Spinal cord (tissue), 10 donors: ENCODE measurements around the gene TAOK3. TPM values are rescaled to one million over a fixed set of nuclear protein-coding genes. Genes with fewer than 3 reads are reported as not detected.

Experiments
- DNase-seq, 6 donors: peaks; one replicate each; pipeline versions ENCODE4 v3.0.0 to v3.0.0-alpha.2; 2013 to 2015; ENCODE audit warnings: low spot score in 6 of 6, low read depth in 4 of 6
- H3K27ac ChIP-seq: one replicate; pipeline ENCODE4 v1.5.1; 2013; ENCODE audit warnings: low read depth, low read length, control low read depth
- H3K27me3 ChIP-seq: one replicate; pipeline ENCODE4 v1.6.1; 2013; ENCODE audit warnings: low read length; ENCODE audit not compliant: control insufficient read depth, insufficient read depth
- H3K36me3 ChIP-seq: one replicate; pipeline ENCODE4 v1.6.1; 2013; ENCODE audit warnings: low read length; ENCODE audit not compliant: control insufficient read depth, insufficient read depth
- H3K4me1 ChIP-seq: one replicate; pipeline ENCODE4 v1.6.1; 2013; ENCODE audit warnings: low read length; ENCODE audit not compliant: control insufficient read depth, insufficient read depth
- H3K4me3 ChIP-seq: one replicate; pipeline ENCODE4 v1.5.1; 2013; ENCODE audit warnings: low read depth, low read length, control low read depth
- H3K9me3 ChIP-seq: one replicate; pipeline ENCODE4 v1.6.1; 2013; ENCODE audit warnings: low read length; ENCODE audit not compliant: control insufficient read depth, insufficient read depth
- WGBS: methylation state at CpG from one replicate; pipeline ENCODE4 v1.1.5; 2013; ENCODE audit warnings: missing lambda C conversion rate; ENCODE audit not compliant: insufficient coverage; 5-methylcytosine and 5-hydroxymethylcytosine counted together
- polyA plus RNA-seq, 2 donors: library from polyadenylated mRNA; unstranded; fragments of 120-200 nt; gene quantifications; one replicate each; pipeline ENCODE4 v1.2.1, GENCODE V29; 2013; ENCODE audit not compliant: insufficient read length in 2 of 2
- total RNA-seq, 2 donors: library from RNA; depleted of rRNA in 1 of 2; stranded (reverse); fragments of 120-200 nt in 1 of 2; fragments of >200 nt in 1 of 2; gene quantifications; one replicate each; pipeline versions ENCODE4 v1.2.3 to v1.2.4, GENCODE V29; 2013 to 2014
- donor health status: healthy.

TAOK3 gene
- total and polyA plus RNA-seq, 4 donors = 46.9 to 107 (median 77.9) TPM

DNA sequence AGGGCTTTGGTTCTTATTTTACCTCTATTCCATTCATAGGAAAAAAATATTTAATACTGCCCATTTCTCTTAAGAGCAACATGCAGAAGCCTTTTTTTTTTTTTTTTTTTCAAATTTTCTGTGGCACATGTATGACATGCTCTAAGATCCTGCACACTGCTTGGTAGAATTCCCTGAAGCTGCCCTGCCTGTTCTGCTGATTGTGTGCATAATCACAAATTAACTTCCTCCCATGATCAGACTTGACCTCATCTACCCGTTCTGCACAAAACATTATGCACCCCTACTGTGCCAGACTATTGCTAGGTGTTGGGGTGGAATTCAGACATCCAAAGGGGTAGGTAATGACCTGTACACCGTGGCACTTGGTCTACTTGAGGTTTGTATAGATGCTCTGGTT lies 25.8 kb upstream of the TAOK3 start:
- H3K36me3 ChIP-seq = peaks cover 37% of the 10 kb centered on the region
- no peak overlapping the region for H3K27ac ChIP-seq
- H3K4me1 ChIP-seq = no peaks in the 10 kb centered on the region
- 92% methylated on average over 1 of the region's 2 CpGs for WGBS
- H3K9me3 ChIP-seq = no peaks in the 10 kb centered on the region
- H3K4me3 ChIP-seq = no peak overlapping the region
- H3K27me3 ChIP-seq = no peaks in the 10 kb centered on the region
- DNase-seq = no peak

DNA sequence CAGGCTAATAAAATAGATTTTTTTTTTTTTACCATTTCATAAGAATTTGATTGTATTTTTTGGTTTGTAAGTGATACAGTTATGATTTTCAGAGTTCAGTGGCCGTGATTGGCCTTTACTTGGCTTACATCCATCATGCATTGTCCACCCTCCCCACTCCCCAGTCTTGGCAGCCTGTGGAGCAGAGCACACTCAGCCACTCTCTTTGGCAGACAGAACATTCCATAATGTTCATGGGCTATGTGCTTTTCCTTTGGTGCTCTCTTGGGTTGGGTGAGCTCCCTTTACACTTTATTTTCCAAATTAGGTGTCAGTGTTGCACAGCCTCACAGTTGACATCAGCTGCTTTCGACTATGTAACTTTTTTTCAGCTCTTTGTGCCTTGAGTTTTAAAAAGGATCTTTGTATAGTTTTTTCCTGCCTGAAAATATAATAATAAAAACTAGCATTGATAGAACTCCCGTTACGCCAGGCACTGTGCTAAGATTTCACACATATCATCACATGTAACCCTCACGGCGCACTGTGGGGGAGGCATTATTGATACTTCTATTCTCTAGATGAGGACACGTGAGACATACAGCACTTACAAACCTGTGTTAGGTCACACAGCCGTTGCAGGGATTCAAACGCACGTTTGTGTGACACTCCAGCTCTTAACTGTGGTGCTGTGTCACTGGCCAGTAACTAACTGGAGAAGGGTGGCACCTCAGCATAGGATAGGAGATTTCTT lies 25.2 kb upstream of the TAOK3 start:
- Histone ChIP-seq H3K27me3 (no peaks in the 10 kb centered on the region), H3K4me1 (no peaks in the 10 kb centered on the region), H3K4me3 (no peak overlapping the region), H3K27ac (no peak overlapping the region), H3K9me3 (no peaks in the 10 kb centered on the region), H3K36me3 (peaks cover 37% of the 10 kb centered on the region)
- no peak for DNase-seq
- 100% methylated on average over 4 of the region's 10 CpGs for WGBS

DNA sequence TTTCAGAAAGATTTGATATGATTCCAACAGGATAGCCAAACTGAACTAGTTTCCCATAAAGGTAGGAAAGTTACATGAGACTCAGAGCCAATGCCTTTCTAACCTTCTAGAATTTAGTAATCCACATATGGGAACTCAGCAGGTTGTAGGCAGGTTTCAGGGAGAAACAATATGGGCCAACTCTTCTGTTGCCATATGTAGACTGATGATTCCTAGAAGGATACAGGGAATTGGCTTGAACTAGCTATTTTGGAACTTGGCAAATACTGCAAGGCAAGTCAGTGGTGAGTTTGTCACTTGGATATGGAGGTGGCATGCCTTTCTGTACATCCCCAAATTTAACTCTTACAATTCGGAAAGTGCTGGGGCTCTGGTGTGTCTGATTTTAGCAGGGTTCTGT lies 19.1 kb upstream of the TAOK3 start:
- Histone ChIP-seq H3K36me3 (peaks cover 56% of the 10 kb centered on the region), H3K4me3 (no peak overlapping the region), H3K4me1 (no peaks in the 10 kb centered on the region), H3K27ac (no peak overlapping the region), H3K27me3 (no peaks in the 10 kb centered on the region), H3K9me3 (no peaks in the 10 kb centered on the region)
- DNase-seq = peak in 1 of 6 donors; percentile 66
- no CpG with 5 or more reads among the region's 1 CpG for WGBS

DNA sequence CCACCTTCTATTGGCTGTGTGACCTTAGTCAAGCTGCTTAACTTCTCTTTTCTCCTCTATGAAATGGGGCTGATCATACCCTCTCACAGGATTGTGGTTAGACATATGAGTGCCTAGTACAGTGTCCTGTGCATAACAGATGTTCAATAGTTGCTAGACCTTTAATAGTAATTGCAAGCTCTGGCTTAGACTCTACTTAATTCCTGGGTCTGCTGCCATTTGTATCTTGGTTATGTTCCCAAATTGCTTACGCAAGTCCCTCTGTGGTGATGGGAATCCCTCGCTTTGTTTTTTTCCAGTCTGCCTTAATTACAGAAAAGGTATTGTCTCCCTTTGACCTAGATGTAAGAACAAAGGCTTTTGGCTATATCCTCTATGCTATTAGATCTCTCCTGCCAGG lies 18.7 kb upstream of the TAOK3 start:
- H3K4me1 ChIP-seq = no peaks in the 10 kb centered on the region
- no CpG with 5 or more reads among the region's 2 CpGs for WGBS
- H3K36me3 ChIP-seq = peaks cover 56% of the 10 kb centered on the region
- no peak overlapping the region for H3K4me3 ChIP-seq
- no peak for DNase-seq
- no peaks in the 10 kb centered on the region for H3K9me3 ChIP-seq
- no peaks in the 10 kb centered on the region for H3K27me3 ChIP-seq
- H3K27ac ChIP-seq = no peak overlapping the region

DNA sequence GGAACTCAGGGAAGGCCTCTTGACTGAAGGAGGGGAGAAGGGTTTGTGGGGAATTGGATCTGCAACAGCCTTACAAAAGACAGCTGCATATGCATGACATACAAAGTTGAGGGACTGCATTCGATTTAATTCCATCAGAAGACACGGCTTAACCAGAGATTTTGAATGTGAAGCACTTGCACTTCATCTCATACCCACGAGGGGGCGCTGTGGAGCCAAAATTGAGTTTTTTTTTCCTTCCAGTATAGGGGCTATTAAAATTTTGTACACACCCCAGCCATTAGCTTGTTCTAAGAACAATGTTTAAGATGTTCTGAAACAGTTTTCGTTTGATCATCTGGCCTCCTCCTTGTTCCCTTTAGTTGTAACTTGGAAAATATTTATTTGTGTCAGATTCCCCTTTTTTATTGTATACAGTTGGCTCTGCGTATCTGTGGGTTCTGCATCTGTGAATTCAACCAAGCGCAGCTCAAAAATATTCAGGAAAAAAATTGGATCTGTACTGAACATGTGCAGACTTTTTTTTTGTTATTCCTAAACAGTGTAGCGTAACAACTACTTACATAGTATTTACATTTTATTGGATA lies 5.3 kb upstream of the TAOK3 start:
- peak; percentile 56 to 91 (median 62) for DNase-seq
- WGBS = 0% methylated on average over 2 of the region's 8 CpGs
- Histone ChIP-seq H3K36me3 (peaks cover 26% of the 10 kb centered on the region), H3K9me3 (no peaks in the 10 kb centered on the region), H3K4me1 (peaks cover 13% of the 10 kb centered on the region), H3K4me3 (peak overlapping the region; percentile 63), H3K27ac (no peak overlapping the region), H3K27me3 (no peaks in the 10 kb centered on the region)

DNA sequence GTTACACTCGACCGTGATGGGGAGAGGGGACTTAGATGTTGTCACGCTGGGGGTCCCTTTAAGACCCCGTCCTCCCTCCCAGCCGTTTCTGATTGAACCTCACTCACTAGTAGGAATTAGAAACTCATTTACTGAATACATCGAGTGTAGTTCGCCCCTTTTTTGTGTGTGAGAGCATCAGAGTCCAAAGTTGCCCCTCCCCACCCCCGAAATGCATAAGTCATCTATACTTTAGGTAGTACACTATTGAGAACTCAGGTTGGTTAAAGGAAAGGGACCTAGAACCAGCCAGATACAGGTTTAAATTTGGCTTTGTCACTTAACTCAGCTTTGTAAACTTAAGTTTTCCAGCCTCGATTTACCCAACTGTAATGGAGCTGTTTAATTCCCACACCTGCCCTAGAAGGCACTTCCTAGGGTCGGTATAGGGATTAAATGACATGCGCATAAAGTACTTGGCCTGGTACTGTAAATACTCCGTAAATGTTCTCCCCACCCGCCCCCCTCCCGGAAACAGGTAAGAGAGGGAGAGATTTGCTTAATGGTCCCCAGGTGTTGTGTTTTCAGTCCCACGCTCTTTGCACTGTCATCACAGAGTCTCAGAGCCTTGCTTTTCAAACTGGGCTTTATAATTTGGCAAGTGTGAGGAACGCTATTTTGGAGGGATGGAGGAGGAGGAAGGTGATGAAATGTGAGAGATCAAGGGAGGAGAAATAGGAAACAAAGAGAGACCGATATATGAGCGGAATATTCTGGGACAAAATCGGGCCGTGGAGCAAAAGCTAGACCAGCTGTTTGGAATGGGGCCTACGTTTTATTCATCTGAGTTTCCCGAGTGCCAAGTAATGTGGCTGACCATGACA lies 4.5 kb upstream of the TAOK3 start:
- H3K27ac ChIP-seq = peak overlapping the region; percentile 33
- WGBS = under 1% methylated on average over 10 of the region's 22 CpGs
- no peak for DNase-seq
- no peaks in the 10 kb centered on the region for H3K27me3 ChIP-seq
- H3K36me3 ChIP-seq = peaks cover 24% of the 10 kb centered on the region
- H3K9me3 ChIP-seq = no peaks in the 10 kb centered on the region
- H3K4me1 ChIP-seq = peaks cover 13% of the 10 kb centered on the region
- H3K4me3 ChIP-seq = peak overlapping the region; percentile 63

DNA sequence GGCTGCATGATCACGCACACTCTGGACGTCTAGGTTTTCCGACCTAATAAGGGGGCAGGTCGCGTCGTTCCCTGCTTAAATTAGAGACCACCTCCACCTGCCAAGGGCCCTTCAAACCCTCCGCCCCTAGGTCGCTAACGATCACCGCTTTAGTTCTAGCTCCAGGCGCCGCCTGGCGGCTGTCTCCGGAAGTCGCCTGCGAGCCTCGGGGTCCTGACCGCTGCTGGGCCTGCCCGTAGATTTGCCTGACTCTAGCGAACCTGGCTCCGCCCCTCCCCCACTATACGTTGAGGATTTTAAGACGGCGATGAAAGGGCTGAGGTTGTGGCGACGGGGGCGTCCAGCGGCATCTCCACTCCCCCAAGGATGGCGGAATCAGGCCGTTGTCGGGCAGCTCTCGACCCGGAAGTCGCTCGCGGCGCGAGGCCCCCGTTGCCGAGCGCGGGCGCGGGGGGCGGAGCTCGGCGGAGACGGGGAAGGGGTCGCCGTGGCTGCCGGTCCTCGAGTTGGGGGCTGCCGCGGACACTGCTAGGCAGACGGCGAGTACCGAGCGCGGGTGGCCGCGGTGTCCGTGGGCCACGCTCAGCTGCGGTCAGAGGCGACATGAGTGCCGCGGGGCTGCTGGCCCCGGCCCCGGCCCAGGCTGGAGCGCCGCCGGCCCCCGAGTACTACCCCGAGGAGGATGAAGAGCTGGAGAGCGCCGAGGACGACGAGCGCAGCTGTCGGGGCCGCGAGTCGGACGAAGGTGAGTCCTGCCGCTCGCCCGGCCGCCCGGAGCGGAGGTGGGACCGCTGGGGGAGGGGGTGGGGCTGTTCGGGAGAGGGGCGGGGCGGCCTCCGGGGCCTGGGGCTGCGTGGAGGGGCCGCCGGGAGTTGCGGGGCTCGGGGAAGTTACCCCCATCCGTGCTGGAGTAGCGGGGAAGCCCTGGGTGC lies 3.6 kb upstream of the TAOK3 start, which contains the start of gene SUDS3:
Gene SUDS3 (plus strand): TSS at position 467 of the 932 bp plus-strand sequence. CDS start 137 bp downstream, at position 604.
- peaks cover 19% of the 10 kb centered on the region for H3K4me1 ChIP-seq
- H3K4me3 ChIP-seq = peak within 1 kb of the TSS; percentile 63
- H3K27ac ChIP-seq = peak within 1 kb of the TSS; percentile 83
- no peaks in the 10 kb centered on the region for H3K9me3 ChIP-seq
- WGBS = under 1% methylated on average over 75 of the region's 102 CpGs
- H3K27me3 ChIP-seq = peaks cover 3% of the 10 kb centered on the region
- DNase-seq = peak; percentile 83 to 97 (median 90)
- peaks cover 15% of the 10 kb centered on the region for H3K36me3 ChIP-seq

DNA sequence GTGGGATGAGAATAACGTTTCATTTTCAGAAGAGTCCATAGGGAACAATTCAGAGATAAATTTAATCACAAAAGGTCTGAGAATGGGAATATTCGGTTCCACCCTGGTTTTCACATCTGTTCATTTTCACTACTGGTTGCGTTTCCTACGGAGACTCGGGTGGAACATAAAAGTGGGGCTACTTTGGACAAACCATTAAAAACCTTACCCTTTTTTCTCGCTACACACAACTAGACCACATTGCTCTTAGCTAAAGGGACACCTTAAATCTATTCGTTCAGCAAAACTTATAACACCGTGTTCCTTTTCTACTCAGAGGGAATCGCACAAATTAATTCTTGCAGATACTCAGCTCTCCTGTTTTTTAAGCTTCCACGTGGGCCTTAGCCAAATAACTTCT lies 2.6 kb upstream of the TAOK3 start:
- H3K9me3 ChIP-seq = no peaks in the 10 kb centered on the region
- WGBS = 63% methylated on average over 8 of the region's 10 CpGs
- H3K4me3 ChIP-seq = no peak overlapping the region
- DNase-seq = no peak
- peaks cover 8% of the 10 kb centered on the region for H3K36me3 ChIP-seq
- H3K4me1 ChIP-seq = peaks cover 22% of the 10 kb centered on the region
- peak overlapping the region; percentile 83 for H3K27ac ChIP-seq
- H3K27me3 ChIP-seq = peaks cover 5% of the 10 kb centered on the region

DNA sequence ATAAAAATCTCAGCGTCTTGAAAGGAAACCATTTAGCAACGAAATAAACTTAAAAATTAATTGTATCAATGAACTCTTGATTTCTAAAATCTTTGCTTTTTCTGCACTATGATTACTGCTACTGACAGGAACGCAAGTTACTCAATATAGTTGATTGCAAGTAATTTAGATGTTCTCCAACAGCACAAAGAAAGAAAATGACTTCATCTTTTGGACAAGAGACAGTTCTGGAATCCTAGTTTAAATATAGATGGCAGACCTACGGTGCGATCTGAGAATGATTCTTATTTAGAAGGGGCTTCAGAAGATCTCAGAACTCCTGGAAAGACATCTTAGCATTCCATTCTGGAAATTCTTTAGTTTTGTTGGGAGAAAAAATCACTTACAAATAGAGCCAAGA lies 2.2 kb upstream of the TAOK3 start:
- no peak overlapping the region for H3K27ac ChIP-seq
- H3K9me3 ChIP-seq = no peaks in the 10 kb centered on the region
- DNase-seq = no peak
- H3K4me1 ChIP-seq = peaks cover 23% of the 10 kb centered on the region
- H3K27me3 ChIP-seq = peaks cover 5% of the 10 kb centered on the region
- WGBS = no CpG with 5 or more reads among the region's 5 CpGs
- no peak overlapping the region for H3K4me3 ChIP-seq
- peaks cover 8% of the 10 kb centered on the region for H3K36me3 ChIP-seq
